ENCODE results near the gene DYNLT2. TPM values are rescaled to one million over a fixed set of nuclear protein-coding genes. Genes with fewer than 3 reads are reported as not detected.
A peak's percentile ranks its signal among the peaks of the same experiment; 100 is the strongest.

Gene DYNLT2
- total RNA-seq, 4 donors from 2014 or later = 3.3 to 7.5 (median 4.4) TPM

DNA sequence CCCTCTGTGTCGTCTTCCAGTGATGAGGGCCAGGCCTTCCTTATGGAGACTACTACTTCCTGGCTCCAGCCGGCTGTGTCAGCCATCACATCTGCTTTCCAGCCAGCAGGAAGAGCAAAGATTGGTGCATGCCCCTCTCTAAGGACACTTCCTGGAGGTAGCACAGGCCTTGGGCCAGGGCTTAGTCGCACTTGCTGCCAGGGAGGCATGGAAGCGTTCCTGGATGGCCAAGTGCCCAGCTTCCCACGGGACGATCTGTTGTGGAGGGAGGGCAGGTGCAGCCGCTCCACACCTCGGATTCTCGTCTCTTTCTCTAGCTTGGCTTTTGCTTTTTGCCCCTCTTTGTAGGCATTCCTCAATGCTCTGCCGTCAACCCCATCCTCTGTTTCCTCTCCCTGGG lies 11.9 kb upstream of the DYNLT2 start:
- Histone ChIP-seq H3K4me1 (no peaks in the 10 kb centered on the region), H3K27ac (no peak overlapping the region), H3K9me3 (no peaks in the 10 kb centered on the region), H3K36me3 (peaks cover 0 to 39% (median 16%) of the 10 kb centered on the region in 4 donors), H3K4me3 (no peak overlapping the region), H3K27me3 (no peaks in the 10 kb centered on the region)
- TF ChIP-seq POLR2AphosphoS5 (IDR thresholded peaks at IDR 0.05) = no peak
- intact Hi-C loops (cut with DNase I; ENCODE audit: low total_unique reads) = no loop called here
- DNase-seq = no peak
- in situ Hi-C loops (cut with MboI; ENCODE audit: low pct_ligation_motif_present in 1 of 4, low pct_unique_long_range_greater_than_20kb in 1 of 4, low sequenced_read_pairs in 3 of 4) = no loop called here
- 78 to 80% methylated on average over 8 to 10 of the region's 10 CpGs for WGBS, 2 donors (ENCODE audit: low coverage in 1 of 2)

DNA sequence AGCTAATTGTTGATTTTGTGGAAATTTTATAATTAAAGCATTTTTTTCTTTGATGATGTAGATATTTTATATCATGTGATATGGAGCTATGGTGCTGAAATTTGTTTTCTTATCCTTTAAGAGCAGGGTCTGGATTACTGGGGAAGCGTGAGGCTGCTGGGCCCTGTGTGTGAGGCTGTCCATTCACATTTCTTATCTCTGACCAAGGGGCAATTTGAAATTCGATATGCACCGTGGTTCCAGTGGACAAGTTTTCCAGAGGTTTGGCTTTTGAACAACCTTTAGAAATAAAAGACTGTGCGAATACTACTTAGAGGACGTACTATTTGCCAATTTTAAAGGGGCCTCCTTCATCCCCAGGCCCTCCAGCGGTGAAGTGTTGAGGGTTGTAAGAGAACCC lies 3.8 kb upstream of the DYNLT2 start:
- H3K4me3 ChIP-seq = no peak overlapping the region
- intact Hi-C loops (cut with DNase I; ENCODE audit: low total_unique reads) = no loop called here
- 93% methylated on average over 5 to 6 of the region's 6 CpGs for WGBS, 2 donors (ENCODE audit: low coverage in 1 of 2)
- in situ Hi-C loops (cut with MboI; ENCODE audit: low pct_ligation_motif_present in 1 of 4, low pct_unique_long_range_greater_than_20kb in 1 of 4, low sequenced_read_pairs in 3 of 4) = no loop called here
- no peak for DNase-seq
- TF ChIP-seq, protein P1, sequence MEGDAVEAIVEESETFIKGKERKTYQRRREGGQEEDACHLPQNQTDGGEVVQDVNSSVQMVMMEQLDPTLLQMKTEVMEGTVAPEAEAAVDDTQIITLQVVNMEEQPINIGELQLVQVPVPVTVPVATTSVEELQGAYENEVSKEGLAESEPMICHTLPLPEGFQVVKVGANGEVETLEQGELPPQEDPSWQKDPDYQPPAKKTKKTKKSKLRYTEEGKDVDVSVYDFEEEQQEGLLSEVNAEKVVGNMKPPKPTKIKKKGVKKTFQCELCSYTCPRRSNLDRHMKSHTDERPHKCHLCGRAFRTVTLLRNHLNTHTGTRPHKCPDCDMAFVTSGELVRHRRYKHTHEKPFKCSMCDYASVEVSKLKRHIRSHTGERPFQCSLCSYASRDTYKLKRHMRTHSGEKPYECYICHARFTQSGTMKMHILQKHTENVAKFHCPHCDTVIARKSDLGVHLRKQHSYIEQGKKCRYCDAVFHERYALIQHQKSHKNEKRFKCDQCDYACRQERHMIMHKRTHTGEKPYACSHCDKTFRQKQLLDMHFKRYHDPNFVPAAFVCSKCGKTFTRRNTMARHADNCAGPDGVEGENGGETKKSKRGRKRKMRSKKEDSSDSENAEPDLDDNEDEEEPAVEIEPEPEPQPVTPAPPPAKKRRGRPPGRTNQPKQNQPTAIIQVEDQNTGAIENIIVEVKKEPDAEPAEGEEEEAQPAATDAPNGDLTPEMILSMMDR (IDR thresholded peaks at IDR 0.05) = no peak
- TF ChIP-seq POLR2A (IDR thresholded peaks at IDR 0.05) (no peak), EP300 (IDR thresholded peaks at IDR 0.05; ENCODE audit: low read depth) (no peak), POLR2AphosphoS5 (IDR thresholded peaks at IDR 0.05) (no peak)
- H3K27me3 ChIP-seq = no peaks in the 10 kb centered on the region
- H3K27ac ChIP-seq = no peak overlapping the region
- peaks cover 0 to 24% (median 7%) of the 10 kb centered on the region in 4 donors for H3K36me3 ChIP-seq
- no peaks in the 10 kb centered on the region for H3K9me3 ChIP-seq
- H3K4me1 ChIP-seq = peaks cover 3 to 23% (median 16%) of the 10 kb centered on the region in 4 donors

DNA sequence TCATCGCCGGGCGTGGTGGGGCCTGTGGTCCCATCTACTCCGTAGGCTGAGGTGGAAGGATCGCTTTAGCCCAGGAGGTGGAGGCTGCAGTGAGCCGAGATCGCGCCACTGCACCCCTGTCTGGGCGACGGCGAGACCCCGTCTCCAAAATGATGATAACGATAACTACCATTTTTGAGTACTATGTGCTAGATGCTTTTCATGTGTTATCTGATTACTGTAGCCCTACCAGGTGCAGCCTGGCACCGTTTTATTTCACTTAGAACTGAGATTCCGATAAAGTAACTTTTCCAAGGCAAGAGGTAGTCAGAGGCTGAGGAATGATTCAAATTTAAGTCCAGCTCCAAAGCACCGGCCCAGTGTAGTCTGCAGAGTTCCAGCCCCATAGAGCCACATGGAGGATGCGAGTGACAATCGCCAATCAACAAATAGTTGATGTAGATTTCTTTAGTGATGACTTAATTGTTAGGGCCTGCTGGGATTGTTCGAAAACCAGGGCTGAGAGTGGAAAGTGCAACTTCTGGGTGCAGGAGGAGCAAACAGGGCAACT lies 777 bp upstream of the DYNLT2 start:
- in situ Hi-C loops (cut with MboI; ENCODE audit: low pct_ligation_motif_present in 1 of 4, low pct_unique_long_range_greater_than_20kb in 1 of 4, low sequenced_read_pairs in 3 of 4) (no loop called here), intact Hi-C loops (cut with DNase I; ENCODE audit: low total_unique reads) (no loop called here)
- DNase-seq = no peak
- Histone ChIP-seq H3K27ac (peak overlapping the region; percentile 95 to 98 (median 96)), H3K27me3 (no peaks in the 10 kb centered on the region), H3K4me3 (peak overlapping the region; percentile 61 to 94 (median 74)), H3K4me1 (peaks cover 3 to 30% (median 19%) of the 10 kb centered on the region in 4 donors), H3K9me3 (no peaks in the 10 kb centered on the region), H3K36me3 (peaks cover 0 to 6% (median 0%) of the 10 kb centered on the region in 4 donors)
- TF ChIP-seq POLR2AphosphoS5 (IDR thresholded peaks at IDR 0.05) = no peak
- TF ChIP-seq, protein P1 (IDR thresholded peaks at IDR 0.05) = no peak
- TF ChIP-seq POLR2A (IDR thresholded peaks at IDR 0.05) = no peak
- TF ChIP-seq EP300 (IDR thresholded peaks at IDR 0.05; ENCODE audit: low read depth) = no peak
- WGBS, 2 donors (ENCODE audit: low coverage in 1 of 2) = 4 to 8% methylated on average over 4 to 19 of the region's 19 CpGs

DNA sequence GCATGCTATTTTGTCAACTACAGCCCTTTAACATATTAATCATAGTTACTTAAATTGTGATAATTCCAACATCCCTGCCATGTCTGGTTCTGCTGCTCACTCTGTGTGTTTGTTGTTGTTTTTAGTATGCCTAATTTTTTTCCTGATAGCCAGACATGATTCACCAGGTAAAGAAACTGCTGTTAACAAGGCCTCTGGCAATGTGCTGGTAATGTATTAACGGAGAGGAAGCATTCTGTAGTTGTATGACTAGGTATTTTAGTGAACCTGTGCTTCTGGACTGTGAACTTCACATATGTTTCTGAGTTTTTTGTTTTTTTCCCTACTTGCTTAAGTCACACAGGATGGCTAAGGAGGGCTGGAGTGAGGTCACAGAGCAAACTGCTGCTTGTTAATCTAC lies 4.8 kb downstream of the DYNLT2 start:
- no peak for TF ChIP-seq POLR2AphosphoS5 (IDR thresholded peaks at IDR 0.05)
- TF ChIP-seq, protein P1 (IDR thresholded peaks at IDR 0.05) = no peak
- TF ChIP-seq POLR2A (IDR thresholded peaks at IDR 0.05) = no peak
- TF ChIP-seq EP300 (IDR thresholded peaks at IDR 0.05; ENCODE audit: low read depth) = no peak
- Histone ChIP-seq H3K4me1 (peaks cover 3 to 15% (median 10%) of the 10 kb centered on the region in 4 donors), H3K36me3 (peaks cover 0 to 1% (median 0%) of the 10 kb centered on the region in 4 donors), H3K27me3 (no peaks in the 10 kb centered on the region), H3K9me3 (no peaks in the 10 kb centered on the region), H3K27ac (no peak overlapping the region), H3K4me3 (no peak overlapping the region)
- in situ Hi-C loops (cut with MboI; ENCODE audit: low pct_ligation_motif_present in 1 of 4, low pct_unique_long_range_greater_than_20kb in 1 of 4, low sequenced_read_pairs in 3 of 4) (no loop called here), intact Hi-C loops (cut with DNase I; ENCODE audit: low total_unique reads) (no loop called here)
- 78 to 88% methylated on average over 1 of the region's 1 CpG for WGBS, 2 donors (ENCODE audit: low coverage in 1 of 2)
- no peak for DNase-seq

DNA sequence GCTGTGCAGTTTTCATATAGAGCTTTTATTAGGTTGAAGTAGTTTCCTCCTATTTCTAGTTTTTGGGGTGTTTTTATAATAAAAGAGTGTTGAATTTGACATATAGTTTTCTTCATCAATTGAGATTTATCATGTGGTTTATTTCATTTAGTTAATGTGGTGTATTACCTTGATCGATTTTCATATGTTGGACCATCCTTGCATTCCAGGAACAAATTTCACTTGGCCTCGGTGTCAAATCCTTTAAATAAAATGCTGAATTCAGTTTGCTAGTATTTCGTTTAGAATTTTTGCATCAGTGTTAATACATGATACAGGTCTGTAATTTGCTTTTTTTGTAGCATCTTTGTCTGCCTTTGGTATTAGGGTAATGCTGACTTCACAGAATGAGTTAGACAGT lies 6.0 kb downstream of the DYNLT2 start:
- intact Hi-C loops (cut with DNase I; ENCODE audit: low total_unique reads) = no loop called here

More for the DNA sequence above, 6.0 kb downstream of the DYNLT2 start:
- no peak overlapping the region for H3K4me3 ChIP-seq
- no peak overlapping the region for H3K27ac ChIP-seq
- peaks cover under 1 to 10% (median 5%) of the 10 kb centered on the region in 4 donors for H3K4me1 ChIP-seq
- no peak for DNase-seq
- H3K9me3 ChIP-seq = no peaks in the 10 kb centered on the region
- 85 to 91% methylated on average over 3 of the region's 3 CpGs for WGBS, 2 donors (ENCODE audit: low coverage in 1 of 2)
- TF ChIP-seq POLR2AphosphoS5 (IDR thresholded peaks at IDR 0.05) (no peak), EP300 (IDR thresholded peaks at IDR 0.05; ENCODE audit: low read depth) (no peak)
- TF ChIP-seq, protein P1 (IDR thresholded peaks at IDR 0.05) = no peak
- in situ Hi-C loops (cut with MboI; ENCODE audit: low pct_ligation_motif_present in 1 of 4, low pct_unique_long_range_greater_than_20kb in 1 of 4, low sequenced_read_pairs in 3 of 4) = no loop called here
- H3K27me3 ChIP-seq = no peaks in the 10 kb centered on the region
- H3K36me3 ChIP-seq = peaks cover 0 to 1% (median 0%) of the 10 kb centered on the region in 4 donors
